ENCODE measurements around the gene LLGL2.

LLGL2 gene

DNA sequence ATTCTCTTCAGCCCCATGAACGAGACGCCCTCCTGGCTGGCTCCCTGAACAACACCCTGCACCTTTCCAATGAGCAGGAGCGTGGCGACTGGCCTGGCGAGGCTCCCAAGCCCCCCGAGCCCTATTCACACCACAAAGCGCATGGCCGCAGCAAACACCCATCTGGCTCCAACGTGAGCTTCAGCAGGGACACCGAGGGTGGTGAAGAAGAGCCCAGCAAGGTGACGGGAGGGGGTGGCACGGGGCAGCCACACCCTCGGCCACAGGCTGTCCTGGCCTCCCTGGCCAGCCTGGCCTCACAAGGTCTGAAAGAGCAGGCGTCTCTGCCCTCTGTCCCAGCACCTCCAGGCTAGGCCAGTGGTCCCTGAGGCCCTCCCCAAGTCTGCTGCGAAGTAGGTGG lies 33.8 kb upstream of the LLGL2 start:
- no peak for DNase-seq (ENCODE audit: low read depth)

DNA sequence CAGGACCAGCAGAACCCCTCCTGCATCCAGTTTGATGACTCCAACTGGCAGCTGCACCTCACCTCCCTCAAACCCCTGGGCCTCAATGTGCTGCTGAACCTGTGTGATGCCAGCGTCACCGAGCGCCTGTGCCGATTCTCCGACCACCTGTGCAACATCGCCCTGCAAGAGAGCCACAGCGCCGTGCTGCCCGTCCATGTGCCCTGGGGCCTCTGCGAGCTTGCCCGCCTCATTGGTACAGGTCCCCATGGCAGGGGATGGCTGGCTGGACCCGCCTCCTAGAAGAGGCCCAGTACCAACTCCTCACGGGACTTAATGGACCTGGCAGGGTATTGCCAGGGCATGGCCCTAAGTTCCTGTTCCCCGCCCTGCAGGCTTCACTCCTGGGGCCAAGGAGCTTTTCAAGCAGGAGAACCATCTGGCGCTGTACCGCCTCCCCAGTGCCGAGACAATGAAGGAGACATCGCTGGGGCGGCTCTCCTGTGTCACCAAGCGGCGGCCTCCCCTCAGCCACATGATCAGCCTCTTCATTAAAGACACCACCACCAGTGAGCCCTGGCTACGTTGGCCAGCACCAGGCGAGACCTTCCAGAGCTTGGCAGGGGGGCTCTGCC lies 32.8 kb upstream of the LLGL2 start:
- DNase-seq (ENCODE audit: low read depth) = no peak

DNA sequence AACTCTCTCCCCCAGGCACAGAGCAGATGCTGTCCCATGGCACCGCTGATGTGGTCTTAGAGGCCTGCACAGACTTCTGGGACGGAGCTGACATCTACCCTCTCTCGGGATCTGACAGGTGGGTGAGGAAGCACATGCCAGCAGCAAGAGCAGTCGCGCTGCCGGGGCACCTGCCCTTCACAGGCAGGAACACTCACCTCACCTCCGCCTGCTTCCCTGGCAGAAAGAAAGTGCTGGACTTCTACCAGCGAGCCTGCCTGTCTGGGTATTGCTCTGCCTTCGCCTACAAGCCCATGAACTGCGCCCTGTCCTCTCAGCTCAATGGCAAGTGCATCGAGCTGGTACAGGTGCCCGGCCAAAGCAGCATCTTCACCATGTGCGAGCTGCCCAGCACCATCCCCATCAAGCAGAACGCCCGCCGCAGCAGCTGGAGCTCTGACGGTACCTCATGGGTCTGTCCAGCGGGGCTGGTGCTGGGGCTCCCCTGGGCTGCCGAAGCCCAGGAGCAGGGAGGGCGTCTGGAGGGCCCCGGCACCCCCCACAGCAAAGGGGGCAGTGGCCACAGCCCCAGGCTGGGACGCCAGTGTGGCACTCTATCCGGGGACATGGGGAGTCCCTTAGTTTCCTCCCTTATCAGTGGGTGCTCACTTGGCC lies 31.9 kb upstream of the LLGL2 start:
- DNase-seq (ENCODE audit: low read depth) = no peak

DNA sequence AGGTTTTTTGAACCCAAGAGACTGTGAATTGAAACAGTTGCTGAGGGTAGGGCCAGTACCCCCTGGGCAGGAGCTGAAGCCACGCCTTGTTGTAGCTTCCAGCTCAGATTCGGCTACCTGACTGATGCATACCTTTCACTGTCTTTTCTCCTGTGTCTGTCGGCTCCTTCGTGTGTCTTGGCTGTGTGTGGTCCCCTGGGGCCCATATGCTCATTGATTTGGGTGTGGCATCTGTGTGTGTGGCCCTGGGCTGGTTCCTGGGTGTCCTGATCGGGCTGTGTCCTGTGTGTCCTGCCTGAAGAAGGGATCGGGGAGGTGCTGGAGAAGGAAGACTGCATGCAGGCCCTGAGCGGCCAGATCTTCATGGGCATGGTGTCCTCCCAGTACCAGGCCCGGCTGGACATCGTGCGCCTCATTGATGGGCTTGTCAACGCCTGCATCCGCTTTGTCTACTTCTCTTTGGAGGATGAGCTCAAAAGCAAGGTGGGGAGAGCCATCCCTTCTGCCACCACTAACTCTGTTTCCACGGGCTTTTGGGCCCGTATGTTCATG lies 31.1 kb upstream of the LLGL2 start:
- no peak for DNase-seq (ENCODE audit: low read depth)

DNA sequence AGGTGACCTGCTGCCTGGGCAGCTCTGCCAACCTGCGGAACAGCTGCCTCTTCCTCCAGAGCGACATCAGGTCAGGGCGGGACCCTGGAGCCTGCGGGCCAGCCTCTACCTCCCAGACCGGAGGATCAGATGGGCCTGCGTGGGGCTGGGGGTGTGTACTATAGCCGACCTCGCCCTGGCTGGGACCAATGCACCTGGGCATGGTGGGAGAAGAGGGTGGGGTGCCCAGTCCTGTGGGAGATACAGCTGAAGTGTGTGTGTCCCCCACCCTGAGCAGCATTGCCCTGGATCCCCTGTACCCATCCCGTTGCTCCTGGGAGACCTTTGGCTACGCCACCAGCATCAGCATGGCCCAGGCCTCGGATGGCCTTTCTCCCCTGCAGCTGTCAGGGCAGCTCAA lies 29.5 kb upstream of the LLGL2 start:
- no peak for DNase-seq (ENCODE audit: low read depth)

DNA sequence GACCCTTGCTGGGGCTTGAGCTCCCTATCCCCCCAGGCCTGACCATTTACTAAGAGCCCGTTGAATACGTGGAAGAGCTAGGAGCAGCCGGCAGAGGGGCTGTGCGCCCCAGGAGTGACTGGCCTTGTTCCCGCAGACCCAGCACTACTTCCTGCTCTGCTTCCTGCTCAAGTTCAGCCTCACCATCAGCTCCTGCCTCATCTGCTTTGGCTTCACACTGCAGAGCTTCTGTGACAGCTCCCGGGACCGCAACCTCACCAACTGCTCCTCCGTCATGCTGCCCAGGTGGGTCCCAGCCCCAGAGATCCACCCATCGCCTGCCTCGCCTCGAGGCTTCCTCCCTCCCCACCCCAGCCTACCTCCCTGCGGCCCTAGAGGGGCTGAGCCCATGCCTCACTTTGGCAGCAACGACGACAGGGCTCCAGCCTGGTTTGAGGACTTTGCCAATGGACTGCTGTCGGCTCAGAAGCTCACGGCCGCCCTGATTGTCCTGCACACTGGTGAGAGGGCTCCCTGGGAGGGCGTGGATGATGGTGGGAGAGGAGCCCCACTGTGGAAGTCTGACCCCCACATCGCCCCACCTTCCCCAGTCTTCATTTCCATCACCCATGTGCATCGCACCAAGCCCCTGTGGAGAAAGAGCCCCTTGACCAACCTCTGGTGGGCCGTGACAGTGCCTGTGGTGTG lies 27.3 kb upstream of the LLGL2 start:
- no peak for DNase-seq (ENCODE audit: low read depth)

DNA sequence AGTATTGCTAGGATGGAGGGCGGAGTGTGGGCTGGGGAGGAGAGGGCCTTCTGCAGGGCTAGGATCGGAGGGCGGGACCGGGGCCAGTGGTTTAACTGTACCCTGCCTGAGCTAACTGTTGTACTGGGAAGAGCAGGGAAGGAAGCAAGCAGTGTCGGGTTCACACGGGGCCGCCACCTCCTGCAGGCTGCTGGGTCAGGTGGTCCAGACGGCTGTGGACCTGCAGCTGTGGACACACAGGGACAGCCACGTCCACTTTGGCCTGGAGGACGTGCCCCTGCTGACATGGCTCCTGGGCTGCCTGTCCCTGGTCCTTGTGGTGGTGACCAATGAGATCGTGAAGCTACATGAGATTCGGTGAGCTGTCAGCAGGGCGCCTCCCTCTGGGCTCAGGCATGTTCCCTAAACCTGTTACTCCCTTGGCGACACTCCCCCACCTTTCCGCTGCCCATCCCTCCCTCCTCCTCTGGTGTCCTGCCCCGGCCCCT lies 26.7 kb upstream of the LLGL2 start:
- no peak for DNase-seq (ENCODE audit: low read depth)

DNA sequence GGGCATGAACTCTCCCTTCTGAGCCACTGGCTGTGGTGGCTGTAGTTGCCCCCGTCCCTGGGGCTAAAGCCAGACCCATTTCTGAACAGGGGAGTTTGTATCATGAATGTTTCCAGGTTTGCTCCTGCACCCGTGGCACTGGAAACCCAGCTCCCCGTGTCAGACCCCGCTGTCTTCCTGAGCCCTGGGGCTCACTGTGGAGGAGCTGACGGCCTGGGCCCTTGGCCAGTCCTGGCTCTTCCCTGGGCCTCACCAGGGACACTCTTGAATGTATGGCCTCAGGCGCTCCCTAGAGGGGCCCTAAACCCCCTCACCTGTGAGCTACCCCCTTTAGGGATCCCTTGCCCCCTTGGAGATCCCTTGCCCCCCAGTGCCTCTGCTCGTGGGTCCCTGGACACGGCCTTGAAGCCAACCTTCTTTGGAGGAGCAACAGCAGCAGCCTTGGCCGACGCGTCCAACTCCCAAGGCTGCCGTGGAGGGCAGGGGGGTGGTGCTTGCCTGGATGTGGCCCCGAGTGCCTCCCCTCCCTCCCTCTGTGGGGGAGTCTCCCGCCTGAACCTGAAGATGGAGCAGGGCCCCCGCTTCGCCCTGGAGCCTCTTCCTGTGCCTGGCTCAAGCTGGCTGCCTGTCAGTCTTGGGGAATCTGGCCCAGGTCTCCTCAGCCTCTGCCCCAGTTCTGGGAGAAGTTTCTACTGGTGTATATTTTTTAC lies 26.0 kb upstream of the LLGL2 start:
- DNase-seq (ENCODE audit: low read depth) = no peak

DNA sequence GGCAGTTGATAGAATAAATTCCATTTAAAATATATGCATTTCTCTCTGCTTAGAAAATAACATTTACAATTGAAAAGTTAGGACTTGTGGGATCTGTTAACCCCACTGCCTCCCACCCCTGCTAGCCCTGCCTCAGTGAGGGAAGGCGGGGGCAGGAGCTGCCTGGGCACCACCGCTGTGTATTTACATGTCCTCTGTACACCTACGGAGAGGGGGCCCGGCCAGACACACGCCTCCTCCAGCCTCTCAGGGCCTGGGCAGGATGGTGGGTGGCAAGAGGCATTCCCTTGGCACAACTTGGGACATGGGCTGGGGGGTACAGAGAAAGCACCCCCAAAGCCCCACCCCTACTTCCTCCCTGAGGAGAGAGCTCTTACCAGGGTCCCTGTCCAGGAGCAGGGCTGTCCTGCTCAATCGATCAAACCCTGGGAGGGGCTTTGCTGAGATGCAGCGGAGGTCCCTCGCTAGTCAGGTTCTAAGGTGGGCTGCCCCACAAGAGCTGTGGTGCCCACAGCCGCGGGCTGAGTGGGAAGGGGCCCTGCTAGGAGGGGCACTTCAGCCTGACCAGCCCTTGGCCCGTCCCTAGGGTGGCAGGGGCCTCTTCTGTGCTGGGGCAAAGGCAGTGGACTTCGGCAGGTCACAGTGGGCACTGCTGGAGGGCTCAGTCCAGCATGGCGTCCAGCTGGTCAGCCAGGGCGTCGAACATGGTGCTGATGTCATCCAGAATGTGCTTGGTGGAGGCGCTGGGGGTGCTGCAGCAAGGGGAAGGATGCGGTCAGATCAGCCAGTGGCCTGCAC lies 24.9 kb upstream of the LLGL2 start:
- DNase-seq (ENCODE audit: low read depth) = no peak

DNA sequence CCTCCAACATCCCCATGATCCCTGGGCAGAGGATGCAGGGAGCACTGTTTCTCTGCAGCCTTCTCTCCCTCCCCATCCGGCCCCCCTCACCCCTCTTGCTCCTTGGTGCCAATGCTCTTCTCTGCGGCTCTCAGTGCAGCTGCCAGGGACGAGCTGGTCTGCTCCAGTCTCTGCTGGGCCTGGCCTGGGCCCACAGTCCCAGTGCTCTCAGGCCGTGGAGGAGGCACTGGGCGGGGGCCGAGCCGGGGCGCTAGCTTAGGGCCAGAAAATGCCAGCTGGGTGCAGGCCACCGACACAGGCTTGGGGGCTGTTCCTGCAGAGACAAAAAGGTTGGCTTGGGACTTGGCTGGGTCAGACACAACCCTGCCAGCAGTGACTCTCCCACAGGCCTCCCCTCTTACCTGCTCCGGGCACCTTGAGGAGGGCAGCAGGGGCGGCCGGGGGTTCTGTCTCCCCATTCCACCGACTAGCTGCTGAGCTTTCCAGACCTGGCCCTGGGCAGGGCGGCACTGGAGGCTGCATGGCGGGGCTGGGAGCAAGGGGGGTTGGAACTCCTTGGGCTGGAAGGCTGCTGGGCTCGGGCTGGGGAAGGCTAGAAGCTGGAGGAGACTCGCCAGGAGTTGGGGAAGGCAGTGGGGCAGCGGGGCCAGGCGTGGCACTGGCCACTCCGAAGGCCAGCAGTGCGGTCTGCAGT lies 24.0 kb upstream of the LLGL2 start:
- no peak for DNase-seq (ENCODE audit: low read depth)

DNA sequence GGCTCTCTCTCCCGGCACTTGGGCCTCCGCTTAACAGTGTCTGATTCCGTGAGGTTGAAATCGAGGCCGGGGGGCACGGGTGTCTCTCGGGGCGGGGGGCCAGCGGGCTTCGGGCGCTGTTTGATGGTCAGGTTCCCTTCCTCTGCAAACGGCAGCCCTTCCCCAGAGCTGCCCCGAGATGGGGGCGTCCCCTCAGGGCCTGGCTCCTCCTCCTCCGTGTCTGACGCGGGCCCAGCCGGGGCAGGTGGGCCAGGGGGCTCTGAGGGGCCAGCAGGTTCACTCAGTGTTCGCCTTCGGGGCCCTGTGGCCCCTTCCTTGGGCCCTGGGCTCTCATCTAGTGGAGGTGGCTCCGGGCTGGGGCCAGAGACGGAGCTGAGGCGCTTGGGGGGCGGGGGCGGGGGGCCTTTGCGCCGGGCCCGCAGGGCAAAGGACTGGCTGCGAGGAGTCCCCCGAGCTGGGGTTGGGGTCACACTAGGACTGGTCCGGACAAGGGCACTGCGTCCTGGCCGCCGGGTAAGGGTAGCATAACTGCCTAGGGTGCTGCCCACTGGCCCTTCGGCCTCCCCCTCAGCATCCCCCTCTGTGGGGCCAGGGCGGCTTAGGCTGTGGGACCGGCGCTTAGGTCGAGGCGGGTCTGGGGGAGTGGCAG lies 23.3 kb upstream of the LLGL2 start:
- no peak for DNase-seq (ENCODE audit: low read depth)

DNA sequence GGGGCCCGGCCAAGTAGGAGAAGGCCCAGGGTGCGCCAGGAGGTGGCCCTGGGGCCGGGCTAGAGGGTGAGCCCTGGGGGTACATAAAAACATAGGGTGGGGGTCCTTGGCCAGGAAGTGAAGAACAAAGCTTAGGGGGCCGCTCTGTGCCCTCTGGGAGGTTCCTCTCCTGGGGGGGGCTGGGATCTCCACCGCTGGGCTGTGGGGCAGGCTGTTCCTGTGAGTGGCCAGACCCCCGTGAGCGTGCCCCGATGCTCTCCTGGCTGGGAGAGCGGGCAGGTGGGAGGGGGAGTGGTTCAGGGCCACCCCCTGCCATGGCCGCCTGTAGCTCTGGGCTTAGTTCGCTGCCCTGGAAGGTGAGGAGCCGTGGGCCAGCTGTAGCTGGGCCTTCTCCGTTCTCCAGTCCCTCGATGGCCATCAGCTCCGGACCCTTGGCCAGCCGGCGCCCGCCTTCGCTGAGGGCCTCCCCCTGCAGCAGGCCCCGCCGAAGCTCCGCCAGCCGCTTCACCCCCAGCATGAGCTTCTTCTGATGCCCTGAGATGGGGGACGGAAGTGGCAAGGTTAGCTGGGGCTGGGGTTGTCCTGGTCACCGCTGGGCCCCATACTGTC lies 22.7 kb upstream of the LLGL2 start:
- no peak for DNase-seq (ENCODE audit: low read depth)

DNA sequence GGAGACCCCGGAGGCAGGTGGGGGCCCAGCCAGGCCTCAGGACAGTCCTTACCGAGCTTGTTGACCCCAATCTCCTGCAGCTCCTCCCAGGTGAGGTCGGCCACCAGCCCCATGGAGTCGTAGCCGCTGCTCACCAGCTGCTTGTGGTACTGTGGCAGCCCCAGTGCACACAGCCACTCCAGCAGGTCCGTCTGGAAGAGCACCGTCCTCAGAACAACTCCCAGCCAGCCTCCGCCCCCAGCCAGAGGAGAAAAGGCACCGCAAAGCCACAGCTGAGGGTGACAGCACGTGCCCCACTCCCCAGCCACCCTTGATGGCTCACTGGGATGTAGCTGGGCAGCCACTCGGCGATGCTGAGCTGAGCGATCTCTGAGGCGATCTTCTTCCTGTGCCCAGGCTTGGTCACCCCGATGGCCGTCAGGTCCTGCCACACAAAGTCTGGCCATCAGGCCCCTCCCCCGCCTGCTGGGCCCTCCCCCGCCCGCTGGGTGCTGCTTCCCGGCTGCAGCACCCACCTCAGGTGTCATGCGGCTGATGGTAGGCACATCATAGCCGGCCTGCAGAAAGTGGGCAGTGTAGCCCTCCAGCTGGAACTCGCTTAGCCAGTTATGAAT lies 22.1 kb upstream of the LLGL2 start:
- no peak for DNase-seq (ENCODE audit: low read depth)

DNA sequence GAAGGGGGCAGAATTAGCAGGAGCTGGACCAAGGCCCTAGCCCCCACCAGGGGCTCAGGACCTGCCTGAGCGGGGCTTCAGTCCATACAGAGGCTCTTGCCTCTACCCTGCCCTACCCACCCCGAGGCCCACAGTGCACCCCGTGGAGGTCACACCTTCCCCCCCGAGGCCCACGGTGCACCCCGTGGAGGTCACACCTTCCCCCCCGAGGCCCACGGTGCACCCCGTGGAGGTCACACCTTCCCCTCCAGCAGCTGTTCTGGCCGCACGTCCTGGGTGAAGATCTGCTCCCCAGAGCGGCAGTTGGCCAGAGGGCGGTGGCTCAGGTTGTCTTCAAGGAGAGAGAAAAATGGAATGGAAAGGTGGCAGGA lies 21.5 kb upstream of the LLGL2 start:
- no peak for DNase-seq (ENCODE audit: low read depth)

DNA sequence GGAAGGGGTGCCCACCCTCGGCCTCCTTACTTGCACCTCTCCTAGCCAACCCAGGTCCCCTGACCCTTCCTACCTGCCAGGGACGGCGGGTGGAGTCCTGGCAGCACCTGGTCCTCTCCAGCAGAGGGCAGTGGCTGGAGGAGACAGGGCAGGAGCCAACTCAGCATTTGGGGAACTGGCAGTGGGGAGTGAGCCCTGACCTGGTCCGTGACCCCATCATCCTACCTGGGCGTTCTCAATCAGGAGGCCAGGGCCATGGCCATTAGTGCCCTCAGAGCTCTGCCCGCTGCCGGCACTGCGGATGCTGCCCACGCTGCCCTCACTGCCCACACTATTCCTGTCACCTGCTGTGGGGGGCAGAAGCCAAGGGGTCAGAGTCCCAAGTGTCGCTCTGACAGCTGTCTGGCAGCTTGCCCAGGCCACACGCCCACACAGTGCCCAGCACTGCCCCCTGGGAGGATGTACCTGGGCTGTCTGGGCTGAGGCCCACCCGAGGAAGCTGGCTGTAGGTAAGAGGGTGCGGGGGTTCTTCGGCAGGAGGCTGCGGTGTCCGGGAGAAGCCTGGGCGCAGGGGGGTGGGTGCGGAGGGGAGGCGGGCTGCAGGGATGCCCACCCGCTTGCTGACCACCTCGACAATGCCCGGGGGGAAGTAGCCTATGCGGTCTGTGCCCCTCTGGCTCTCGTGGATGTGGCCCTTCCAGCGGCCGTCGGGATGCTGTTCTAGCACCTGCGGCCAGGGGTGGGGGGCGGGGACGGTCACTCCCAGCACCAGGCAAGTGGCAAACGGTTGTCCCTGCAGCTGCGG lies 20.9 kb upstream of the LLGL2 start:
- no peak for DNase-seq (ENCODE audit: low read depth)

DNA sequence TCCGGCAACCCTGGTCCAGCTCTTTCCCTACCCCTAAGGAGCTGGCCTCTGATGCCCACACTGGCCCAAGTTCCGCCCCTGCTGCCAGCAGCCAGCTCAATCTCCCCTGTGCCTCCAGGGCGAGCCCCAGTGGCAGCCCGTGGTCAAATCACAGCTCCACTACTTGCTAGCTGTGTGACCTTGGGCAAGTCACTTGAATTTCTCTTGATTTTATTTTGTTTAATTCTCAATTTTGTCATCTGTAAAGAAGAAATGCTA lies 20.4 kb upstream of the LLGL2 start:
- DNase-seq (ENCODE audit: low read depth) = no peak

DNA sequence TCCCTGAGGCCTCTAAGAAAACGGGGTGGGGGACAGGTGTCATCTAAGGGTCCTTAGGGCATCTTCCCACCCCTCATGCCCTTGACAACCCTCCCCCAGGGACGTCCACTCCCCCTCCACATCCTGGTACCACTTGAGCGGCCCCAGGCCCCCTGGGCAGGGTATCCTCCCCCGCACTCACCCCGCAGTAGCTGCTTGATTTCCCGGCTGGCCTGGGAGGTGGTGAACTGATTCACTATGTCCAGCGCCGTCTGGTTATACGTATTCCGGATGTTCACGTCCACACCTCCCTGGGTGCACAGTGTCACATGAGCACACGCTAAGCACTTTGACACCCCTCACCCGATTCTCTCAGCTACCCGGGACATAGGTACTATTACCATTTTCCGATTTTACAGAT lies 19.9 kb upstream of the LLGL2 start:
- DNase-seq (ENCODE audit: low read depth) = no peak

DNA sequence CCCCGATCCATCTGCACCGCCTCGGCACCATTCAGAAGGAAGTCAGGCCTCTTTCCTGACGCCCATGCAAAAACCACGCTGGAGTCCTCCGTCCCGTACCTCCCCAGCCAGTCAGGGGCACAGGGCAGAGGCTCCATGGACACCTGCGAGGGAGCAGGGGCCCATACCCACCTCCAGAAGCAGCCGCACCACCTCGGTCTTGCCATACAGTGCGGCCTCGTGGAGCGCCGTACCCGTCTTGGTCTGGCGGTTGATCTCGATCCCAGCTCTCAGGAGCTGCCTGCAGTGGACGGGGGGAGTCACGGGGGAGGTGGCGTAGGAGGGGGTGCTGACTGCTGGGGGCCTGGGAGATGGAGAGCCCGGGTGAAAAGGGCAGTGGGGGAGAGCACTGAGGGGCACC lies 19.4 kb upstream of the LLGL2 start:
- no peak for DNase-seq (ENCODE audit: low read depth)

DNA sequence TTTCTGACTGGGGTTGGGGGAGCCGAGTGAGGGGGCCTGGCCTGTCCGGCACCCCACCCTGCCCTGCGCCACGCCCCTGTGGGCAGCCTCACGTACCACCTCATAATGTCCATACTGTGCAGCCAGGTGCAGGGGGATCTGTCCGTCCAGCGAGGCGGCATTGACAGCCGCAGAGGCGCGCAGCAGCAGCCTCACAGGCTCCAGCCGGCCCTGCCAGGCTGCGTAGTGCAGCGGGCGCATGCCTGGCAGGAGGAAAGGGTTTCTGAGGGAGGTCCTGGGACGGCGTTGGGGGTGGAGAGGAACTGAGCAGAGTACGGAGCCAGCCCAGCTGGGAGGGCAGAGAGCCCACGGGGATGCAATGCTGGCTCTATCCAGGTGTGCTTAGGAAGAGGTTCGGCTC lies 18.6 kb upstream of the LLGL2 start:
- DNase-seq (ENCODE audit: low read depth) = no peak
